HepG2 (cell line): ENCODE measurements around the gene NID2. TPM values are rescaled to one million over a fixed set of nuclear protein-coding genes. Genes with fewer than 3 reads are reported as not detected.

Source experiments
- ATAC-seq: fragments of 200-7000 bp; cut with Tn5 transposase; 3 replicates; pipeline ENCODE4 v1.9.1; 2020; ENCODE audit warnings: mild to moderate bottlenecking, moderate library complexity
- BruUV-seq: library from RNA; stranded (reverse); fragments of 400-500 nt; replicated peaks from 2 replicates; lab custom pipeline; 2021; lab: Mats Ljungman, UMichigan
- CTCF ChIA-PET: fragments of 300-600 bp; formaldehyde crosslinking; extraction: SDS; loops from one replicate; lab custom pipeline; 2021; ENCODE audit warnings: low total read pairs, inconsistent platforms, low intra/inter-chr PET ratio; lab: Yijun Ruan, JAX
- POLR2A ChIA-PET: fragments of 350-600 bp; sonication (Branson Sonifier 250); formaldehyde crosslinking; loops from one replicate; lab custom pipeline; 2020; ENCODE audit warnings: antibody characterized with exemption, inconsistent platforms; lab: Yijun Ruan, JAX
- DNase-seq: peaks from one replicate; pipeline ENCODE4 v3.0.0-alpha.2; 2015; ENCODE audit warnings: low spot score
- FAIRE-seq: peaks from 3 replicates; lab custom pipeline; 2011; peaks lifted over from hg19 to GRCh38; lab: Jason Lieb, UNC
- H2AFZ ChIP-seq: one replicate; pipeline ENCODE4 v1.6.1; 2011; ENCODE audit warnings: low read length, inconsistent platforms
- H3K27ac ChIP-seq: fragments of 300-600 bp; 3 replicates; pipeline ENCODE4 v1.8.0; 2011; ENCODE audit warnings: mixed run types, mild to moderate bottlenecking, mixed read lengths, low read length, inconsistent platforms; ENCODE audit not compliant: insufficient read depth; ENCODE audit errors: extremely low read length
- H3K27me3 ChIP-seq, 2 experiments: fragments of 200-600 bp in 1 of 2; 2 replicates in 1 of 2; 3 replicates in 1 of 2; pipeline versions ENCODE4 v1.6.0 to v1.8.0; 2011; ENCODE audit warnings: low read length in 2 of 2, mild to moderate bottlenecking in 2 of 2, moderate library complexity in 2 of 2, inconsistent platforms in 1 of 2; ENCODE audit not compliant: insufficient read depth in 2 of 2, control insufficient read depth in 1 of 2
- H3K36me3 ChIP-seq, 2 experiments: fragments of 200-600 bp in 1 of 2; replicated peaks in 1 of 2; 2 replicates in 1 of 2; 3 replicates in 1 of 2; pipeline versions ENCODE4 v1.5.1 to v1.8.0; 2011; ENCODE audit warnings: low read length in 2 of 2, inconsistent platforms in 1 of 2; ENCODE audit not compliant: insufficient read depth in 2 of 2, control insufficient read depth in 1 of 2
- H3K4me1 ChIP-seq: 2 replicates; pipeline ENCODE4 v1.5.1; 2012; ENCODE audit warnings: low read length, inconsistent platforms; ENCODE audit not compliant: insufficient read depth
- H3K4me2 ChIP-seq: 2 replicates; pipeline ENCODE4 v1.6.0; 2011; ENCODE audit warnings: low read depth, low read length, inconsistent platforms
- H3K4me3 ChIP-seq, 3 experiments: fragments of 200-600 bp in 1 of 3; sonication (generic), shearing (Covaris generic) in 1 of 3; replicated peaks in 1 of 3; 2 replicates each; pipeline ENCODE4 v1.5.1; 2011 to 2016; ENCODE audit warnings: low read length in 3 of 3, inconsistent platforms in 2 of 3, low read depth in 2 of 3, mild to moderate bottlenecking in 2 of 3, control low read depth in 1 of 3, mixed read lengths in 1 of 3; ENCODE audit not compliant: insufficient read depth in 1 of 3
- H3K79me2 ChIP-seq: one replicate; pipeline ENCODE4 v1.6.1; 2011; ENCODE audit warnings: low read length, inconsistent platforms; ENCODE audit not compliant: insufficient read depth
- H3K9ac ChIP-seq: 2 replicates; pipeline ENCODE4 v1.6.0; 2011; ENCODE audit warnings: mild to moderate bottlenecking, low read depth, low read length, inconsistent platforms; ENCODE audit not compliant: insufficient read depth
- H3K9me3 ChIP-seq: 2 replicates; pipeline ENCODE4 v1.5.1; 2012; ENCODE audit warnings: mild to moderate bottlenecking, low read length
- H4K20me1 ChIP-seq: 2 replicates; pipeline ENCODE4 v1.6.0; 2011; ENCODE audit warnings: inconsistent platforms, mild to moderate bottlenecking, low read length, moderate library complexity; ENCODE audit not compliant: insufficient read depth
- ATF3 ChIP-seq: sonication (generic); formaldehyde crosslinking; IDR thresholded peaks from 2 replicates; pipeline ENCODE4 v1.4.0; 2020; ENCODE audit warnings: missing genetic modification reagents
- BCL3 ChIP-seq: sonication (generic); formaldehyde crosslinking; IDR thresholded peaks from 2 replicates; pipeline ENCODE4 v1.5.1; 2020; ENCODE audit warnings: mild to moderate bottlenecking, missing genetic modification reagents, moderate library complexity
- CTCF ChIP-seq: sonication (generic); formaldehyde crosslinking; IDR thresholded peaks from 2 replicates; pipeline ENCODE4 v1.5.0; 2020; ENCODE audit warnings: mild to moderate bottlenecking, missing genetic modification reagents, moderate library complexity
- E2F1 ChIP-seq: sonication (generic); formaldehyde crosslinking; IDR thresholded peaks from 2 replicates; pipeline ENCODE4 v1.5.0; 2020; ENCODE audit warnings: missing genetic modification reagents
- GFI1 ChIP-seq: sonication (generic); formaldehyde crosslinking; IDR thresholded peaks from 2 replicates; pipeline ENCODE4 v1.5.0; 2020; ENCODE audit warnings: missing genetic modification reagents, mild to moderate bottlenecking, borderline replicate concordance
- HIVEP1 ChIP-seq: sonication (generic); formaldehyde crosslinking; IDR thresholded peaks from 2 replicates; pipeline ENCODE4 v1.4.0; 2020; ENCODE audit warnings: mild to moderate bottlenecking, missing genetic modification reagents
- NBN ChIP-seq: fragments of 450-650 bp; conservative IDR thresholded peaks from 2 replicates; pipeline ENCODE4 v1.6.1; 2017
- NONO ChIP-seq, 2 experiments: fragments of 450-650 bp in 1 of 2; sonication (generic) in 1 of 2; formaldehyde crosslinking in 1 of 2; IDR thresholded peaks in 1 of 2; conservative IDR thresholded peaks in 1 of 2; 2 replicates each; pipeline versions ENCODE4 v1.6.1 to v1.8.0; 2017 to 2022; ENCODE audit warnings: mild to moderate bottlenecking in 1 of 2, missing genetic modification reagents in 1 of 2, moderate library complexity in 1 of 2
- SMYD3 ChIP-seq: sonication (generic); formaldehyde crosslinking; IDR thresholded peaks from 2 replicates; pipeline ENCODE4 v1.8.1; 2023; ENCODE audit warnings: mild to moderate bottlenecking, missing genetic modification reagents
- SP5 ChIP-seq: IDR thresholded peaks from 2 replicates; pipeline ENCODE4 v1.6.1; 2016; ENCODE audit warnings: low read depth, borderline replicate concordance
- TEF ChIP-seq: sonication (generic); formaldehyde crosslinking; IDR thresholded peaks from 2 replicates; pipeline ENCODE4 v1.5.0; 2020; ENCODE audit warnings: missing genetic modification reagents
- ZNF24 ChIP-seq: fragments of 450-650 bp; IDR thresholded peaks from 2 replicates; pipeline ENCODE4 v1.6.1; 2017; ENCODE audit warnings: antibody characterized with exemption, mild to moderate bottlenecking
- ZNF260 ChIP-seq: sonication (generic); formaldehyde crosslinking; IDR thresholded peaks from 2 replicates; pipeline ENCODE4 v1.4.0; 2020; ENCODE audit warnings: missing genetic modification reagents, low read depth, mild to moderate bottlenecking, borderline replicate concordance
- ZNF513 ChIP-seq: sonication (generic); formaldehyde crosslinking; conservative IDR thresholded peaks from 2 replicates; pipeline ENCODE4 v1.5.0; 2020; ENCODE audit warnings: missing genetic modification reagents
- ZNF577 ChIP-seq: sonication (generic); formaldehyde crosslinking; IDR thresholded peaks from 2 replicates; pipeline ENCODE4 v1.4.0; 2020; ENCODE audit warnings: mild to moderate bottlenecking, low read depth, missing genetic modification reagents, borderline replicate concordance
- ZNF746 ChIP-seq: sonication (generic); formaldehyde crosslinking; IDR thresholded peaks from 2 replicates; pipeline ENCODE4 v1.8.0; 2022; ENCODE audit warnings: mild to moderate bottlenecking, missing genetic modification reagents
- WGBS: methylation state at CpG from one replicate; pipeline ENCODE4 v1.1.6; 2017; ENCODE audit warnings: low lambda C conversion rate; 5-methylcytosine and 5-hydroxymethylcytosine counted together
- in situ Hi-C: cut with HindIII; loops from 2 replicates; pipeline ENCODE4 v1.10.0; 2017; ENCODE audit warnings: low pct_unique_long_range_greater_than_20kb; ENCODE audit not compliant: extremely low pct_ligation_motif_present
- intact Hi-C: fragments of 100-400 bp; cut with micrococcal nuclease; formaldehyde crosslinking; loops from one replicate; pipeline ENCODE4 v1.10.0; 2022; ENCODE audit not compliant: unreplicated experiment
- polyA plus RNA-seq, 8 experiments: library from polyadenylated mRNA; depleted of rRNA in 3 of 8; stranded (reverse) in 7 of 8; unstranded in 1 of 8; fragments of >200 nt; fragmentation: Illumina TruSeq in 4 of 8; extraction: Trizol in 4 of 8; gene quantifications; 2 replicates each; pipeline versions ENCODE4 v1.2.1 to v1.2.3, GENCODE V29; 2011 to 2016; ENCODE audit warnings: low read depth in 4 of 8, missing spikeins in 1 of 8, mixed read lengths in 1 of 8; ENCODE audit not compliant: insufficient read depth in 1 of 8
- total RNA-seq, 5 experiments: library from RNA; depleted of rRNA; stranded (reverse); fragments of >200 nt; fragmentation: Illumina TruSeq; extraction: Trizol; gene quantifications; 2 replicates each; pipeline ENCODE4 v1.2.3, GENCODE V29; 2016; ENCODE audit warnings: low read depth in 1 of 5

NID2 gene
- total and polyA plus RNA-seq, 2 of the 13 experiments (the other 11 are each of a cell fraction or from before 2014, with no cell fraction given) = 0.11 TPM; not detected in 1

- no peak overlapping the region for H2AFZ ChIP-seq
- no peaks in the 10 kb centered on the region for H3K4me1 ChIP-seq
- DNase-seq (no peak), ATAC-seq (no peak), FAIRE-seq (no peak)
- no peaks in the 10 kb centered on the region for H3K79me2 ChIP-seq
- H3K27ac ChIP-seq = no peak overlapping the region
- no peak overlapping the region for H3K4me2 ChIP-seq
- BruUV-seq = no TSS peak
- 4% methylated on average over 4 of the region's 4 CpGs for WGBS
- H3K36me3 ChIP-seq = no peaks in the 10 kb centered on the region
- no peak overlapping the region for H3K9ac ChIP-seq
- peaks cover 14% of the 10 kb centered on the region; the same call in 1 of the 2 replicates for H3K9me3 ChIP-seq
- peaks cover 0 to 19% of the 10 kb centered on the region in 2 experiments; a peak in 2 of 5 replicates for H3K27me3 ChIP-seq
- no peaks in the 10 kb centered on the region for H4K20me1 ChIP-seq
- CTCF ChIA-PET = no interaction called here
- in situ Hi-C loops = no loop called here
- POLR2A ChIA-PET = no interaction called here
- intact Hi-C loops = no loop called here
- H3K4me3 ChIP-seq = no peak overlapping the region
- TF ChIP-seq NBN (no peak), BCL3 (CRISPR knock-in tag) (no peak), TEF (CRISPR knock-in tag) (no peak), ZNF513 (no peak), SP5 (CRISPR knock-in tag) (no peak), CTCF (CRISPR knock-in tag) (no peak), E2F1 (no peak), ZNF746 (CRISPR knock-in tag) (no peak), NONO (IDR thresholded peaks at IDR 0.05) (no peak), NONO (CRISPR knock-in tag; conservative IDR thresholded peaks at IDR 0.05) (no peak), HIVEP1 (CRISPR knock-in tag) (no peak), ZNF24 (no peak), SMYD3 (CRISPR knock-in tag) (no peak), GFI1 (CRISPR knock-in tag) (no peak), ATF3 (CRISPR knock-in tag) (no peak), ZNF260 (CRISPR knock-in tag) (no peak), ZNF577 (CRISPR knock-in tag) (no peak)
These were observed 105.6 kb downstream of the NID2 start for GRCh38 chr14:51963286-51963685.
